ENCODE measurements around the gene TOMM20L. TPM values are rescaled to one million over a fixed set of nuclear protein-coding genes. Genes with fewer than 3 reads are reported as not detected.

TOMM20L gene
- total RNA-seq, 4 donors from 2014 or later: 2.2 TPM; not detected in 3

- Histone ChIP-seq H3K9me3 (no peaks in the 10 kb centered on the region), H3K4me3 (no peak overlapping the region), H3K27ac (no peak overlapping the region), H3K27me3 (no peaks in the 10 kb centered on the region), H3K36me3 (peaks cover 0 to 89% (median 4%) of the 10 kb centered on the region in 3 donors), H3K4me1 (no peaks in the 10 kb centered on the region)
- no peak for TF ChIP-seq CTCF (IDR thresholded peaks at IDR 0.05)
- no peak for TF ChIP-seq POLR2A (IDR thresholded peaks at IDR 0.05)
- no peak for TF ChIP-seq EP300 (IDR thresholded peaks at IDR 0.05)
- WGBS, 2 donors: 96% methylated on average over 5 of the region's 5 CpGs
- no peak for DNase-seq (ENCODE audit: low spot score in 2 of 2)
These were observed 48.9 kb downstream of the TOMM20L start for GRCh38 chr14:58444627-58445026.

GRCh38 chr14:58455593-58456265 lies 60.0 kb downstream of the TOMM20L start:
- H3K4me1 ChIP-seq: no peaks in the 10 kb centered on the region
- no peaks in the 10 kb centered on the region for H3K27me3 ChIP-seq
- H3K9me3 ChIP-seq: no peaks in the 10 kb centered on the region
- peak overlapping the region in 1 of 4 donors; percentile 22 for H3K27ac ChIP-seq
- 67 to 77% methylated on average over 9 of the region's 9 CpGs for WGBS, 2 donors
- TF ChIP-seq POLR2A (IDR thresholded peaks at IDR 0.05): no peak
- TF ChIP-seq EP300 (IDR thresholded peaks at IDR 0.05): no peak
- TF ChIP-seq CTCF (IDR thresholded peaks at IDR 0.05): no peak
- peaks cover 0 to 84% (median 2%) of the 10 kb centered on the region in 3 donors for H3K36me3 ChIP-seq
- DNase-seq (ENCODE audit: low spot score in 2 of 2): no peak
- no peak overlapping the region for H3K4me3 ChIP-seq

Small RNA genes within 50 kb of the gene (small RNA-seq; reads per million reads assigned to genes)
- not detected for gene RF00019

Other genes with a start within 250 kb of the TOMM20L start
- gene ARMH4, start 243.7 kb upstream of the TOMM20L start, total RNA-seq: 1 to 10 TPM; 3.6 to 9.0 (median 5.6) TPM
- gene ACTR10, start 195.8 kb upstream of the TOMM20L start, total RNA-seq: 10 to 100 TPM; 42.6 to 88.8 (median 78.7) TPM
- gene PSMA3, start 151.1 kb upstream of the TOMM20L start, total RNA-seq: 10 to 100 TPM; 82.8 to 99.0 (median 87.0) TPM
- 10 to 100 TPM; 20.4 to 45.7 (median 31.3) TPM for gene ARID4A, start 97.4 kb upstream of the TOMM20L start, total RNA-seq
- gene TIMM9, start 31.6 kb downstream of the TOMM20L start, total RNA-seq: 10 to 100 TPM; 25.1 to 85.4 (median 42.0) TPM
- 10 to 100 TPM; 17.1 to 27.3 (median 17.5) TPM for gene KIAA0586, start 31.8 kb downstream of the TOMM20L start, total RNA-seq
- gene DACT1, start 242.0 kb downstream of the TOMM20L start, total RNA-seq: 10 to 100 TPM; 35.7 to 87.2 (median 65.9) TPM